ENCODE measurements around the gene ITGB1BP1.

The ITGB1BP1 gene

DNA sequence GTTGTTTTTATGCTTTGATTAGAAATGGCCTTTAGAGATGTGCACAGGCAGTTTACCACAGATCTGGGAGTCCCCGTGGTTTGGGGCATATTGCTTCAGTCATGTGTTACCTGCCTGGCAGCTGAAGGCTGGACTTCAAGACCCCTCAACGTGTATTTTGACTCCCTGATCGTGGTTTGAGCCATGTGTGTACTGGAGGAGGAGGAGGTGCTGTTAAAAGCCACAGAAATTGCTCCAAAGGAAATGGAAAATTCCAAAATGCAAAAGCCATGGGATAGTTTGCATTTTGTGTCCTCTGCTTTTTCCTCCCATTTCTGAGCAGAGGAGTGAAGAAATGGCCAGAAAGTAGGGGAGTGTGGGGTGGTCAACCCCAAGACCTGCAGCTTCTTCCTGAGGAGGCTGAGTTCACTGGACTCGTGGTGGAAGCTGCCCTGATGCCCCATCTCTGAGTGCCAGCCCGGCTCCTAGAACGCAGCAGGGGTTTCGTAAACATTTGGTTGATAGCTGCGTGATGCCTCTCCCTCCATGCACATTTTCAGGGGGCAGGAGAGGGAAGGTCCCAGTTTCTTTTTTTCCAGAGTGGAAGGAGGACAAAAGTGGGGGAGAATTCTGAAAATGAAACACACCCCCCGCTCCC, 45.7 kb downstream of the ITGB1BP1 start:
- DNase-seq (ENCODE audit: low read depth) = no peak

DNA sequence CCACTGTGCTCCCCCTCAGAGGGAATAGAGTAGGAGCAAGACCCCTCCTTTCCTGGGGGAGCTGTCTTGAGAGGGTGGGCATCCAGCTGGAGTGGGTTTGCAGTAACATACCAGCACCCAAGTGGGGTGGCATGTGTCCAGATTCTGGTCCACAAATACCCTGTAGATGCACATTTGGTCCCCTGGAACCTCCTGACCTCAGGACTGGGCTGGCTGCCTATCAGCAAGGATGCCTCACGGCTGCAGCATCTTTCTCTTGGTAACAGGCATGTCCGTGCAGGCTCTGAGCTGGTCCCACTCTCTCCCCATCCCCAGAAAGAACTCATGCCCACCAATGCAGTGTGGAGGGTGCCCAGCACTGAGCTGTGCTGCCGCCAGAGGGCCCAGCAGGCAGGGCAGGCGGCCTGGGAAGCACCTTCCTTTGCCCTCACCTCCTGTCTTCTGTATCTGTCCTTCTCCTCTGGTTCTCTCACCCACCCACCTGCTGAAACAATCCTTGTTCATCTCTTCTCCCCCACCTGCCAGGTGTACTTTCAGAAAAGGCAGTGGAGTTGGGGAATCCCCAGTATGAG, 47.4 kb downstream of the ITGB1BP1 start:
- no peak for DNase-seq (ENCODE audit: low read depth)

DNA sequence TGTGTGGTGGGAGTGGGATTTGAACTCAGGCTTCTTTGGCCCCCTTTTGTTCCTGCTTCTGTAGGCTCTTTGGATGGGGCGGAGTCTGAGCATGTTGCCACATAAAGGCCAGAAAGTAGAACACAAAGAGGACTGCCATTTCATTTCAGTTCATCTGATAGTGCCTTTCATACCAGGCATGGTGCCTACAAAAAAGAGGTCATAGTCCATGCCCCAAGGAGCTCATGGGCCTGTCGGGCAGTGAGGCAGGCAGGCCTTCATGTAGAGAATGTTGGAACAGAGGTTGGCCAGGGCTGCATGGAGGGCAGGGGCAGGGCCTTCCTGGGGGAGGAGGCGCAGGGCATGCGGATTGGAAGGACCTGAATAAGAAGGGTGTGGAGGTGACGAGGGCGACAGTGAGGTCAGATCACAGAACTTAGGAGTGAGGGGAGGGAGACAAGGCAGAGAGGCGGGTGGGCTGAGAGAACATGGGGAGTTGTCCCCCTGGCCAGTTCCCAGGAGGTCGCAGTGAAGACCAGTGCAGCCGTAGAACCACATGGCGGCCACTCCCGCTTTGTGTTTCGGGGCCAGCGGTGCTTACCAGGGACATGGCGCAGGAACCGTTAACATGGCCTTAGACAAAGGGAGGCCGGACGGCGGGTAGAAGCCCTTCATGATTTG, 49.1 kb downstream of the ITGB1BP1 start:
- DNase-seq (ENCODE audit: low read depth) = no peak

DNA sequence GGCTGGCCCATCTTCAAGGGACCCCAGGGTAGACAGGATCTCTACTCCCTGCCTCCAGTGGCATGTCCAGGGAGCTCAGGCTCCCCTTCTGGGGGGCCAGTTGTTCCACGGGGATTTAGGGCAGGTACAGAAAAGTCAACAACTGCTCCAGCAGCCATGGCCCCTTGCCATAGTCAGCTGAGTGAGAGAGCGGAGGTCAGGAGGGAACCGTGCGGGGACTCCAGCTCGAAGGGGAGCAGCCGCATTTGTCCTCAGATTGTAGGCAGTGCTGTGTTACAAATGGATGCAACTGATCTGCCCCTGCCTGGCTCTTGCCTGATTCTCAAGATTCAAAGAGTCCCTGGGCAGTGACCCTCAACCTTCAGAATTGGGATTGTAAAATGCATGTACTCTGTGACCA, 49.9 kb downstream of the ITGB1BP1 start:
- no peak for DNase-seq (ENCODE audit: low read depth)

DNA sequence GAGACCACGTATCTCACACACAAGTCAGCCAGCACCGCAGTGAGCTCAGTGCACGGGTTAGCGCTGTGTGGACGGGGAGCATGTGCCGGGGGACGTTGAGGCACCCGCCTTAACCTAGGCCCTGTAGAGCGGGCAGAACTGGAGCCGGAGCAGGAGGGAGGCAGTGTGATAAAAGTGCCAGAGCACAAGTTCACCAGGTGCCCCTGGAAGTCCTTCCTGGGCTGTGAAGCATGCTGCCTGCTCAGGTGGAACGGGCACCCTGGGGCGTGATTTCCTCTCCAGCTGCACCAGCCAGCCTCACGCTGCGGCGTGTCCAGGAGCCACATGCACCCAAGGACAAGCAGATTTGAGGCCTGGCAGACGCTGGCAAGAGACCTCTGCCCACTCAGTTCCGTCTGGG, 50.3 kb downstream of the ITGB1BP1 start:
- no peak for DNase-seq (ENCODE audit: low read depth)

DNA sequence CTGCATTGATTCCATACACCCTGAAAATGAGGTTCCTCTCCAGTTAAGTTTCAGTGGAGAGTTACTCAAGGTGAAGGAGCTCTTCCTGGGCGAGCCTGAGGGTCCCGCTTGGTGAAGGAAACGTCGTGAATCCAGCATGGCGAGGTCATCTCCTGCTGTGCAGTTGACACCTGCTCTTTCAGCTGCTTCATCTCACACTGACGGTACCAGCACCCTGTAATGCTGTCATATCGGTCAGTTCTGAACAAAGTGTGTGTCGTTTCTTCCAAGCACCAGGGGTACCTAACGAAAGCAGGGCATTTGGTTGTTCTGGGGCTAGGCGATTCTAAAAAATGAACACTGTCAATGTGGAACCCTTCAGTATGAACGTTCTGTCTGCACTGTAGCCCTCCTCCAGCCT, 52.6 kb downstream of the ITGB1BP1 start:
- DNase-seq (ENCODE audit: low read depth) = no peak

DNA sequence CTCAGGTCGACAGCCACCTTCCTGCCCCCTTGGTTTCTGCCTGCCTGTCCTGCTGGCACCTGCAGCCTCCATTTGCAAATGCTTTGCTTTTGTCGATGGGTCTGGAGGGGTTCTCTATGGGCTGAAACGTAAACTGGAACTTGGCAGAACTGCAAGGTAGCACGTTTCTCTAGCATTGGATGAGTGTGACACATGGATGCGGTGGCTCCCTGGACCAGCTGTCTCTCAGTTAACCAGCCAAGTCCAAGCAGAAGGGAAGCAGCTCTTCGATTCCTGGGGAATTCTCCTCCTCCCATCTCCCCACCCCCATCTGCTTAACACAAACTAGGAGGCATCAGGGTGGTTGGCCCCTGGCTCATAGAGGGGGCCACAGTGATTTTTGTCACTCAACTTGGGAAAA, 57.3 kb downstream of the ITGB1BP1 start:
- DNase-seq (ENCODE audit: low read depth) = no peak

DNA sequence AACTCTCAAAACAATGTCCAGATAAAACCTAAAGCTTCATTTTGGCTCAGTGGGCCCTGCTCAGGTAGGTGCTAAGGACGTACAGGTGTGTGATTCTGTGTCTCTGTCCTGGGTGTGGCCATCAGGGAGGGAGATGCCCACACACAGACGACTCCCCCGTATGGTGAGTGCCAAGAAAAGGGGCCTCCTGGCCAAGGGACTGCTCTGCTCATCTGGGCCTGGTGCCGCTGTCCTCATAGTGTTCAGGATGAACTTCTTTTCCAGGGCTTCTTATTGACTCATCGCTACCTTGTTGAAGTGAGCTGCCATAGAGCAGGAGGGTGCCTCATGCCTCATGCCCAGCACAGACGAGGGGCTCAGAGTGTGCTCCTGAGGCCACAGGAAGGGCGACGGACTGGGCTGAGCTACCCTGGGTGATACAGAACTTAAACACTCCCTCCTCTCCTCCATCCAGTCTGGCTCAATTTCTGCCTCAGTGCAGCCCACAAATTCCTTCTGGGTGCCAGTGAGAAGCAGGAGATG, 57.8 kb downstream of the ITGB1BP1 start:
- no peak for DNase-seq (ENCODE audit: low read depth)

DNA sequence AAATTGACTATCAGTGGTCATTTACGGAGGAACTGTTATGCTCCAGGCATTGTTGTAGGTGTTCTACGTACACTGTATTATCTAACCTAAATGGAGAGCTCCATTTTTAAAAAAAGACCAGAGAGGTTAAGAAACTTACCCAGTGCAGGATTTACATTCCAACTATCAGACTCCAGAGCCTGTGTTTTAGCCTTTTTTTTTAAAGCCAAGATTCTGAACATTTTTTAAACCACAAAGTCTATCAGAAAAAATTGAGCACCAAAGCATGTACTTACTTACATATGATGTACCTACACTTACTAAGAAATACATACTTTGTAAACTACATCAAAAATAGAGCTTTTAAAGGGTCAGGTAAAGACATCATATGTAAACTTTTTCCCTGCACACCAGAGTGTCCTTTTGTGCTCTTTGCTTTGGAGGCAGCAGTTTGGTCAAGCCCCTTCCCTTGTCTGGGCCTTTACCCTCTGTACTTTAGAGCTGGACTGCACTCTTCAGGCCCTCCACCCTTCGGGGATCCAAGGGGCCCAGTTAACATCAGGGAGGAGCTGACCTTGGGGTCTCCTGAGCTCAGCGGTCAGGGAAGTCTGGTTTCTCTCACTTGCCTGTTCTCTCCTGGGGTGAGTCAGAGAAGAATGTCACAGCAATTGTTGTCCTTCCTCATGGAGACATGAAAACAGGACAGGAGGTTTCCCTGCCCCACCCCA, 58.4 kb downstream of the ITGB1BP1 start:
- no peak for DNase-seq (ENCODE audit: low read depth)

DNA sequence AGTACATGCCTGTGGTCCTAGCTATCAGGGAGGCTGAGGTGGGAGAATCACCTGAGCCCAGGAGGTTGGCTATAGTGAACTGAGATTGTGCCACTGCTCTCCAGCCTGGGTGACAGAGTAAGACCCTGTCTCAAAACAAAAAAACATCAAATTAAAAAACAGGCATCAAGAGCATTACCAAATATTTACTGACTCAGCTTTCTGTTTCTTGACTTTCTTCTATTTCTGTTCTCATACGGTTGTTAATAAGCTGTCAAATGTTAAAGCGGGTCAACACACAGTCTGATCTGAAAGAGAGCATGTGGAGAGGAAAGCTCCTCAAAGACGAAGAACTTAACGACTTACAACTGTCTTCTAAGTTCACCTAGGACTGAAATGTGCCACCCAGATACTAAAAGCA, 59.0 kb downstream of the ITGB1BP1 start:
- DNase-seq (ENCODE audit: low read depth) = no peak

DNA sequence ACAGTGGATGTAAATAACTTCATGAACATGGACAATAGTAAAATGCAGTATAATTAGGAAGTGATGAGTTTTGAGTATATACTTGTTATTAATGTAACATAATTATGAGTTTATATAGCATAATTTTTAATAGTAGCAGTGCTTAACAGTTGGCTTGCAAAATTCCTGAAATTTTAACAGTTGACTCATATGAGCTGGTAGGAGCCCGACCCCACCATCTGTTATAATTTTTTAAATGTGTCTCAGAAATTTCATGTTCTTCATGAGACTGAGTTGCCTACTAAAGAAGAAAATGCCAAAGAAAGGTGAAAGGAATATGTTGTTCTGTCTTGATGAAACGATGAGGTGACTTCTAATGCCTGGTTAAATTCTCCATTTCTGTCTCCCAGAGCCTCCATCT, 62.6 kb downstream of the ITGB1BP1 start:
- DNase-seq (ENCODE audit: low read depth) = no peak

DNA sequence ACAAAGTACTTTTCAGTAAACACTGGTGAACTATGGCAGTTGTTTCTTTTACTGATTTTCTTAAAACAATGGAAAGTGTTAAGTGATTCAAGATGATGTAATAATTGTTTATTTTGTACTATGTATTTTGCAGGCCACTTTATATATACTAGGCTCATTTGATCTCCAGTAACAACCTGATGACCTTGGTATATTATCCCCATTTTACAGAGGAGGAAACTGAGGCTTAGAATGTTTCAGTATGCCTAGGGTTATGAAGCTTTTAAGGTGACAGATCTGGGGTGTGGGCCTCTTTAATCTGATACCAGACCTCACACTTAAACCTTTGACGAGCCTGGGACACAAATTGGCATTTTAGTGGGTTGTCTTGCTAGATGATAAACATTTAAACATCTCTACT, 63.2 kb downstream of the ITGB1BP1 start:
- no peak for DNase-seq (ENCODE audit: low read depth)

DNA sequence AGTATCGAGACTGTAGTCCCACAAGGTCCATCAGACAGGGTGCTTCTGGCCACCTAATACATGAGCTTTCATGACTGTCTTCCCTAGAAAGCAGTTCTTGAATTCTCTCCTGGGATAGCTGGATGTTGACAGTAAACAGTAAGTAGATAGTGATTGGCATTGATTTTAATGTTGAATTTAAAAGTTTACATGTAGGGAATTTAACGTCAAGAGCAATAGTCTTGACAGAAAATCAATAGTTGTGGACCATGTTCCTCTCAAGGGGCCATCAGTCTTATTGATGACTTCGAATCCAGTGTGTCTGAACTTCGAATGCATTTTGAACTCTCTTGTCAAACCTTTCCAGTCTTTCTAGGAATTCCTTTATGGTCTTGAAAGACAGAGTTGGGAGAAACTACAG, 63.9 kb downstream of the ITGB1BP1 start:
- DNase-seq (ENCODE audit: low read depth) = no peak

DNA sequence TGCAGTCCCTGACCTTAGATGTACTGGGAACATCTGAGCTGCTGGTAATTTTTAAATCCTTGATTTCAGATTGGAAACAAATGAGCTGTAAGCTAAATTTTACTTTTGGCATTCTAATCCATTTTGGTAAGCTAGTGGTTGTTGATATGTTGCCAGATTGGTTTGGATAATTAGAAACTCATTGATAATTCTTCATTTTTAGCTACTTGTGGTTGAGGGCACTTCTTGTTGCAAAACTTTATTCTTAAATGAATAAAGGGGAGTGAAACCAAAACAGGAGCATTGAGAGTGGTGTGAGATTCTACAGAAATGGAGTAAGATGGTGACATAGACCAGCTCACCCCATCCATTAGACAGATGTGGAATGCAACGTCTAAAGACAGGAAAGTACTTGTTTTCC, 64.5 kb downstream of the ITGB1BP1 start:
- no peak for DNase-seq (ENCODE audit: low read depth)

DNA sequence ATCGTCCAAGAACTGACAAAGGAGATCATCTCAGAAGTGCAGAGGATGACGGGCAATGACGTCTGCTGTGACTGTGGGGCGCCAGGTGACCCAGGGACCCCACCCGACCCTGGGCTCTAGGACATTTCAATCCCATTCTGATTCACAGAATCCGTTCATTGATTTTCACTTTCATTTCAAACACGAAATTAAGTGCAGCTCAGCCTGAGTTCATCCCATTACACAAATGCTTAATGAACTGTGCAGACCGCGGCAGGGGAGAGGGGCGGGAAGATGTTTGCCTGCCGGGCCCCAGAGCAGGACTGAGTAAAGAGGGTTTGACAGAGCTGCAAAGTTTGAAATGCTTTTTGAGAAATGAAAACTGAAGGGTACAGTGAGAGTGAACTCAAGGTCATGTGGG, 67.1 kb downstream of the ITGB1BP1 start:
- DNase-seq (ENCODE audit: low read depth) = no peak

DNA sequence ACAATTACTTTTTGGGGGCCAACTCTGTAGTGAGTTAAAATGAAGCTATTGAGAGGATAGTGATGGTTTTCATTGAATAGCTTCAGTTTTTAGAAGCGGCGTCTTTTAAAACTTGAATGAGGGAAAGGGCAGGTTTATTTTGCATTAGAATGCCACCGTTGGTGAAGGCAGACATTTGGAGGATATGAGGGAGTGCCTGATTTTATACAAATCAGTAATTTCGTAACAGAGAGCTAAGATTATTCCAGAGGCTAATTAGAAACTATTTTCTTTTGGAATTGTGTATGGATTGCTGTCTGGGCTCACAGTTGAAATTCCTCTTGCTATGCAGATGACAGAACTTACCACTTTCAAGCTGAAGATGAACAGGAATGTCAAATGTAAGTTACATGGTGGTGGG, 67.6 kb downstream of the ITGB1BP1 start:
- DNase-seq (ENCODE audit: low read depth) = no peak

DNA sequence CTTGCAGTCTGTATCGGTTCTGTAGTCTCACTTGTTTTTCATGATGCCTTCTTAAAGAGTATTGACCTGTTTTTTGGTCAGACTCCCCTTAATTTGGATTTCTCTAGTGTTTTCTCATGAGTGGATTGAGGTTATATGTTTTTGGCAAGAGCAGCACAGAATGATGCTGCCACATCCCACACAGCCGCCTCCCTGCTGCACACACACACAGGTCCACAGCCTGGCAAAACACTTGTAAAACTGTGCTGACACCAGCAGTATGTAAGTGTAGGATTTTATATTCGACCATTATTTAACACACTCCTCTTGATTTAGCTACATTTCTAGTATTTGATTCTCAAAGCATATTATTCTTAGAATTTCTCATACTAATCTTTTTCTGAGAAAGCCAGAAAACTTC, 68.1 kb downstream of the ITGB1BP1 start:
- DNase-seq (ENCODE audit: low read depth) = no peak

DNA sequence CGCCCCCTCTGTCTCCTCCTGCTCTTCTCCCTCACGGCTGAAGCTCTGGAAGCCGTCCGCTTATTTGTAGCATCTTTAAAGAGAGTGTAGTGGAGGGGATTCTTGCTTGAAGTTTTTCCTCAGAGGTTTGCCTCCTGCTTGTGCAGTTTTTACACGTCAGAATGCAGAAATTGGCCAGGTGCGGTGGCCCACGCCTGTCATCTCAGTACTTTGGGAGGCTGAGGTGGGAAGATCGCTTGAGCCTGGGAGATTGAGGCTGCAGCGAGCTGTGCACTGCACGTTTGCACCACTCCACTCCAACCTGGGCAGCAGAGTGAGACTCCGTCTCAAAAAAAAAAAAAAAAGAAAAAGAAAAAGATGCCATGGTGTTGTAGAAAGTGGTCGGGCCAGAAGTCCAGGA, 69.0 kb downstream of the ITGB1BP1 start:
- DNase-seq (ENCODE audit: low read depth) = no peak
